ENCODE results near the gene HOXA6.

Gene HOXA6

GRCh38 chr7:27137640-27138315, 9.8 kb downstream of the HOXA6 start:
- no peak for DNase-seq

- no peak for DNase-seq
Observed at GRCh38 chr7:27134392-27134791, 13.2 kb downstream of the HOXA6 start.

- DNase-seq = no peak
Observed at GRCh38 chr7:27133409-27134231, 14.0 kb downstream of the HOXA6 start.

GRCh38 chr7:27132978-27133377, 14.6 kb downstream of the HOXA6 start:
- DNase-seq = no peak

- DNase-seq = no peak
Observed at GRCh38 chr7:27132214-27132613, 15.4 kb downstream of the HOXA6 start.

- no peak for DNase-seq
Observed at GRCh38 chr7:27131390-27131819, 16.2 kb downstream of the HOXA6 start.

GRCh38 chr7:27130540-27131389, 16.8 kb downstream of the HOXA6 start, which contains the start of gene HOXA4:
Gene HOXA4, minus strand, starts transcription at chr7:27130757. Its CDS starts 24 bp downstream, at chr7:27130733.
- DNase-seq = peak; percentile 77

GRCh38 chr7:27129729-27130539, 17.6 kb downstream of the HOXA6 start:
- DNase-seq = no peak

GRCh38 chr7:27128776-27129728, 18.5 kb downstream of the HOXA6 start:
- no peak for DNase-seq

GRCh38 chr7:27128034-27128433, 19.5 kb downstream of the HOXA6 start:
- DNase-seq = no peak

- no peak for DNase-seq
Observed at GRCh38 chr7:27126596-27127327, 20.8 kb downstream of the HOXA6 start.

GRCh38 chr7:27125986-27126394, 21.6 kb downstream of the HOXA6 start:
- no peak for DNase-seq

GRCh38 chr7:27124902-27125689, 22.5 kb downstream of the HOXA6 start:
- no peak for DNase-seq

- no peak for DNase-seq
Observed at GRCh38 chr7:27124096-27124901, 23.3 kb downstream of the HOXA6 start.

GRCh38 chr7:27123477-27124053, 24.0 kb downstream of the HOXA6 start:
- DNase-seq = no peak

- no peak for DNase-seq
Observed at GRCh38 chr7:27123007-27123476, 24.5 kb downstream of the HOXA6 start.

GRCh38 chr7:27122077-27122910, 25.3 kb downstream of the HOXA6 start:
- no peak for DNase-seq
